ENCODE measurements around the gene NLRC5. TPM values are rescaled to one million over a fixed set of nuclear protein-coding genes. Genes with fewer than 3 reads are reported as not detected.

The NLRC5 gene
- total RNA-seq, 1 experiment from 2014 or later: 0.98 TPM

- Histone ChIP-seq H3K4me3 (ENCODE audit: low read length) (no peak overlapping the region), H3K4me2 (ENCODE audit: low read length) (no peak overlapping the region), H4K20me1 (ENCODE audit: low read length) (no peaks in the 10 kb centered on the region), H2AFZ (ENCODE audit: low read length) (no peak overlapping the region), H3K36me3 (ENCODE audit: low read depth, low read length) (no peaks in the 10 kb centered on the region), H3K9ac (ENCODE audit: low read length) (no peak overlapping the region), H3K79me2 (ENCODE audit: low read length) (no peaks in the 10 kb centered on the region), H3K9me3 (ENCODE audit: low read length) (no peaks in the 10 kb centered on the region), H3K27ac (ENCODE audit: low read length) (no peak overlapping the region), H3K4me1 (ENCODE audit: insufficient read depth, low read length) (peaks cover 6% of the 10 kb centered on the region; the same call in 1 of the 2 replicates), H3K27me3 (ENCODE audit: low read length) (no peaks in the 10 kb centered on the region), H3K9me2 (replicated peaks; ENCODE audit: low read length) (no peaks in the 10 kb centered on the region), H3F3A (ENCODE audit: low read length, unreplicated experiment) (no peaks in the 10 kb centered on the region)
- intact Hi-C loops (cut with micrococcal nuclease): loop anchor here (5.0 kb wide), 1 partner anchor 37 kb away; no protein-coding TSS in a partner anchor
- CTCF ChIA-PET: no interaction called here
- POLR2A ChIA-PET (ENCODE audit: unreplicated experiment): no interaction called here
- ATAC-seq (no peak), DNase-seq (no peak)
- no TSS peak for BruUV-seq (replicated peaks)
- TF ChIP-seq CTCF (conservative IDR thresholded peaks at IDR 0.05; ENCODE audit: low read depth, low read length) (no peak), EZH2 (IDR thresholded peaks at IDR 0.05; ENCODE audit: low read length, unreplicated experiment) (no peak), EZH2phosphoT487 (IDR thresholded peaks at IDR 0.05; ENCODE audit: borderline replicate concordance, low read length) (no peak)
Measured at GRCh38 chr16:56984639-56985038, 4.7 kb upstream of the NLRC5 start.

DNA sequence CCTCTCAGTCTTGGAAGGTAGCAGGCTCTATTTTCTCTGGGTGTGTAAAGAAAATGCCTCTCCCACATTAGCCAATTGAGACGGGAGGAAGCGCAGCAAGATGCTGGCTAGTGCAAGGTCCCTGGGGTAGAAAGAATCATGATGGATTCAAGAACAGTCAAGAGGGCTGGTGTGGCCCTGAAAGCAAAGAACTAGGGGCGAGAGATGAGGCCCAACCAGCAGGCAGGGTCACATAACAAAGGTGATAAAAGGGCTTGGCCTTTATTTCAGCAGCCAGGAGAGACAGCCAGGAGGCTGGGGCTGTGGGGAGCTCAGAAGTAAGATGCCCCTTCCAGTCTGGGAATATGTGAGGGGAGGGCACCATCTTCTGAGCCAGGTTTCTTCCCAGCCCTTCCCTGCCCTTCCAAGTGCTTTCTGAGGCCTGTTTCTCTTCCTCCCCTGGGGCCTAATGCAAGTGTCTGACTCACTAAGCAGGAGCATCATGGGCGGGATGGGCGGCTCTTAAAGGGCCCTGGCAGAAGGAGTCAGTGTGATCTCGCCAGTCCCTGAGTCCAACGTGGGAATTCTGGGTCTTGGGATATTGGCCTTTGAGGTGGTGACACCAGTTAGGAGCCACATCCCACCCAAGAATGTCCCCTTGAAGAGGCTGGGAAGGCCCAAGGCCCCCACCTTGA, 3.9 kb upstream of the NLRC5 start:
- CTCF ChIA-PET: no interaction called here

More for the DNA sequence above, 3.9 kb upstream of the NLRC5 start:
- H3K9ac ChIP-seq (ENCODE audit: low read length): no peak overlapping the region
- peak; percentile 65 for DNase-seq
- no peaks in the 10 kb centered on the region for H3K27me3 ChIP-seq (ENCODE audit: low read length)
- no peaks in the 10 kb centered on the region for H3K79me2 ChIP-seq (ENCODE audit: low read length)
- no peaks in the 10 kb centered on the region for H3K9me2 ChIP-seq (replicated peaks; ENCODE audit: low read length)
- H2AFZ ChIP-seq (ENCODE audit: low read length): peak overlapping the region; percentile 66; the same call in 1 of the 2 replicates
- no peaks in the 10 kb centered on the region for H4K20me1 ChIP-seq (ENCODE audit: low read length)
- H3K4me2 ChIP-seq (ENCODE audit: low read length): no peak overlapping the region; the same call in 1 of the 2 replicates
- POLR2A ChIA-PET (ENCODE audit: unreplicated experiment): no interaction called here
- H3K4me3 ChIP-seq (ENCODE audit: low read length): no peak overlapping the region
- H3K36me3 ChIP-seq (ENCODE audit: low read depth, low read length): no peaks in the 10 kb centered on the region
- no peak overlapping the region for H3K27ac ChIP-seq (ENCODE audit: low read length)
- H3K9me3 ChIP-seq (ENCODE audit: low read length): no peaks in the 10 kb centered on the region
- no peaks in the 10 kb centered on the region for H3F3A ChIP-seq (ENCODE audit: low read length, unreplicated experiment)
- BruUV-seq (replicated peaks): TSS peak; percentile 35
- H3K4me1 ChIP-seq (ENCODE audit: insufficient read depth, low read length): peaks cover 13% of the 10 kb centered on the region
- TF ChIP-seq EZH2 (IDR thresholded peaks at IDR 0.05; ENCODE audit: low read length, unreplicated experiment): no peak
- no peak for TF ChIP-seq EZH2phosphoT487 (IDR thresholded peaks at IDR 0.05; ENCODE audit: borderline replicate concordance, low read length)
- no peak for TF ChIP-seq CTCF (conservative IDR thresholded peaks at IDR 0.05; ENCODE audit: low read depth, low read length)
- peak; percentile 71 for ATAC-seq
- intact Hi-C loops (cut with micrococcal nuclease): loop anchor here (5.0 kb wide), 1 partner anchor 38 kb away; no protein-coding TSS in a partner anchor
